ENCODE measurements around the gene PKN2.

The PKN2 gene

GRCh38 chr1:88731475-88732269 lies 47.6 kb downstream of the PKN2 start:
- peak in 2 of 56 donors; percentile 0 to 6 for DNase-seq

- no peak for DNase-seq
Observed at GRCh38 chr1:88735382-88735781, 51.3 kb downstream of the PKN2 start.

GRCh38 chr1:88735909-88736308 lies 51.8 kb downstream of the PKN2 start:
- DNase-seq, result no peak

GRCh38 chr1:88736633-88737248 lies 52.7 kb downstream of the PKN2 start:
- no peak for DNase-seq

- no peak for DNase-seq
Observed at GRCh38 chr1:88737338-88737927, 53.4 kb downstream of the PKN2 start.

- no peak for DNase-seq
Observed at GRCh38 chr1:88740784-88741183, 56.7 kb downstream of the PKN2 start.

GRCh38 chr1:88741413-88741812 lies 57.3 kb downstream of the PKN2 start:
- no peak for DNase-seq

- no peak for DNase-seq
Observed at GRCh38 chr1:88742531-88742930, 58.5 kb downstream of the PKN2 start.

- DNase-seq, result no peak
Observed at GRCh38 chr1:88744142-88744541, 60.1 kb downstream of the PKN2 start.

- DNase-seq, result no peak
Observed at GRCh38 chr1:88746916-88747315, 62.8 kb downstream of the PKN2 start.

GRCh38 chr1:88751714-88752113 lies 67.6 kb downstream of the PKN2 start:
- no peak for DNase-seq

- DNase-seq, result no peak
Observed at GRCh38 chr1:88753506-88753905, 69.4 kb downstream of the PKN2 start.

- DNase-seq, result no peak
Observed at GRCh38 chr1:88763649-88764406, 79.8 kb downstream of the PKN2 start.

GRCh38 chr1:88768187-88768586 lies 84.1 kb downstream of the PKN2 start:
- no peak for DNase-seq

GRCh38 chr1:88768816-88769215 lies 84.7 kb downstream of the PKN2 start:
- peak in 2 of 56 donors; percentile 2 to 5 for DNase-seq

- DNase-seq, result no peak
Observed at GRCh38 chr1:88773540-88774150, 89.6 kb downstream of the PKN2 start.

- no peak for DNase-seq
Observed at GRCh38 chr1:88774151-88774556, 90.1 kb downstream of the PKN2 start.

GRCh38 chr1:88777604-88778149 lies 93.6 kb downstream of the PKN2 start:
- DNase-seq, result no peak

- DNase-seq, result no peak
Observed at GRCh38 chr1:88779880-88780279, 95.8 kb downstream of the PKN2 start.

- DNase-seq, result no peak
Observed at GRCh38 chr1:88780485-88780884, 96.4 kb downstream of the PKN2 start.

- peak in 1 of 56 donors; percentile 3 for DNase-seq
Observed at GRCh38 chr1:88783145-88783544, 99.1 kb downstream of the PKN2 start.
